ENCODE results near the gene TMEM245.
"Not testable (repeated sequence)": the region's sequence is repeated elsewhere in the genome, so short reads cannot be mapped to it uniquely, and the experiment has no call there.

The TMEM245 gene

DNA sequence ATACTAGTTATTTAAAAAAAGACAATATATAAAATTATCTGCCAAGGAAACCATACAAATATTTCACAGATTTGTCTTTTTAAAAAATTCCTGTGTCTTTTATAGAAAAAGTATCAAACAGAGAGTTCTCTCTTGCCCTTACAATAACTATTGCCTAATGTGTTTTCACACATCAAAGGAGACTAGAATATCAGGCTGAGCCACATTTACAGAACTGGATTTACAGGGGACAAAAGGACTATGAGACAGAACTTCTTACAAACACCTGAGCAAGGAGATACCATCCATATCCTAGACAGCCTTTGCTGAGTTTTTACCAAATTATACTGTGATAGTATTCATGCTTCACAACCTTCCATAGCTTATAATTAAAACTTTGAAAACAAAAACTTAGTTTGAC, 34.2 kb downstream of the TMEM245 start:
- TF ChIP-seq GATA1 (IDR thresholded peaks at IDR 0.05; ENCODE audit: low read depth, low read length) = no peak
- TF ChIP-seq POLR2A (IDR thresholded peaks at IDR 0.05; ENCODE audit: low read length) = no peak
- no peak for DNase-seq

DNA sequence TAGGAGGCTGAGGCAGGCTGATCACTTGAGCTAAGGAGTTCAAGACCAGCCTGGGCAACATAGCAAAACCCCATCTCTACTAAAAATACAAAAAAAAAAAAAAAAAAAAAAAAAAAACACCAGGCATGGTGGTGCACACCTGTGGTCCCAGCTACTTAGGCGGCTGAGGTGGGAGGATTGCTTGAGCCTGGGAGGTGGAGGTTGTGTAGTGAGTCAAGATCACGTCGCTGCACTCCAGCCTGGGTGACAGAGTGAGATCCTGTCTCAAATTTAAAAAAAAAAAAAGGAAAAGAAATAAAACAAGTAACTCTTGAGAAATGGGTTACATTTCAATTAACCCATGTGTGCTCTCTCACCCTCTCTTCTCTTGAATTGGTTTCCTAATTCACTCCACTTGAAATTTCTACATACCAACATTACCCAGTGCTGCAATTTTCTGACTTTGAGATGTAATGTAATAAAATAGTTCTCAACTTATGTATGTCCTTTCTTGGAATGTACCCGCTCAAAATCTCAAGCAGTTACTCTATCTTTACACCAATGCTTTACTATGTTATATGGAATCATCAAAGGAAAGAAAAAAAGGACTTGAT, 35.8 kb downstream of the TMEM245 start:
- no peak for TF ChIP-seq POLR2A (IDR thresholded peaks at IDR 0.05; ENCODE audit: low read length)
- no peak for TF ChIP-seq GATA1 (IDR thresholded peaks at IDR 0.05; ENCODE audit: low read depth, low read length)

DNA sequence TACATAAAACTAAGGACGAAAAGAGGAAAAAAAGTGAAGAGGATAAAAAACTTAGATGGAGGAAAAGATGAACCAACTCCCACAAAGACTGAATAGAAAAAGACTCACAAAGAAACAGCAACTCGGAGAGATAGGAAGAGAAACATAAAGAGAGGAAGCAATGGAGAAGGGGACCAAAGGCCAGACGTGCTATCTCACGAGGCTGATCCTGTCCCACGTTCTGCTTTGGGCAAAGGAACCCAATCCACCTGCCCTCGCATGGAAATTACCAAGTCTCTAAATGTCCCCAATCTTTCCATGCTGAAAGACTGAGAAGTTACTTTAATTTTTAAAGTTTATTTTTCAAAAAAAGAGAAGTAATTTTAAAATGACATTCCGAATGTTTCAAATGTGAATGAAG, 36.6 kb downstream of the TMEM245 start:
- DNase-seq = no peak
- TF ChIP-seq GATA1 (IDR thresholded peaks at IDR 0.05; ENCODE audit: low read depth, low read length) (no peak), POLR2A (IDR thresholded peaks at IDR 0.05; ENCODE audit: low read length) (no peak)

More for the DNA sequence above, 35.8 kb downstream of the TMEM245 start:
- DNase-seq = no peak

DNA sequence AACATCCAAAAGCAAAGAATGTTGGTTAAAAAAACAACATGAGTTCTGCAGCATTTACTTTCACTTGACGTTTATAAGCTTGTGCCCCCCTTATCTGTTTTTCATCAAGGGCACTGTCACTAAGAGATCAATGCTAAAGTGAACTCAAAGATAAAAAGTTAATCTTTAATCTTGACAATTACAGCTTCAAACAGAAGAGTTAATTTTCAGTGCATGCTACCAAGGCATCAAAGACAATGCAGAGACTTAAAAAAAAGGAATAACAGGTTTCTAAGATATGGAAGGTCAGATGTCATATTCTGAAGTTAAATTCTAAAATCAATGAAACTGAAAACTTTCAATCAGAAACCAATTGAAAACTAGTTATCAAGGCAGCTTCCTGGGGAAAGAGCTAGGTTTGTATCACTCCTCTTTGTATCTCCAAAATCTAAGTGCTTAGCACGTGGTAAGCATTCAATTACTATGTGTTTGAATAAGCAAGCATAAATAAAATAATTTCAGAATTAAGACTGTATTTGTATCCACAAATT, 37.6 kb downstream of the TMEM245 start:
- DNase-seq = no peak
- no peak for TF ChIP-seq POLR2A (IDR thresholded peaks at IDR 0.05; ENCODE audit: low read length)
- no peak for TF ChIP-seq GATA1 (IDR thresholded peaks at IDR 0.05; ENCODE audit: low read depth, low read length)

DNA sequence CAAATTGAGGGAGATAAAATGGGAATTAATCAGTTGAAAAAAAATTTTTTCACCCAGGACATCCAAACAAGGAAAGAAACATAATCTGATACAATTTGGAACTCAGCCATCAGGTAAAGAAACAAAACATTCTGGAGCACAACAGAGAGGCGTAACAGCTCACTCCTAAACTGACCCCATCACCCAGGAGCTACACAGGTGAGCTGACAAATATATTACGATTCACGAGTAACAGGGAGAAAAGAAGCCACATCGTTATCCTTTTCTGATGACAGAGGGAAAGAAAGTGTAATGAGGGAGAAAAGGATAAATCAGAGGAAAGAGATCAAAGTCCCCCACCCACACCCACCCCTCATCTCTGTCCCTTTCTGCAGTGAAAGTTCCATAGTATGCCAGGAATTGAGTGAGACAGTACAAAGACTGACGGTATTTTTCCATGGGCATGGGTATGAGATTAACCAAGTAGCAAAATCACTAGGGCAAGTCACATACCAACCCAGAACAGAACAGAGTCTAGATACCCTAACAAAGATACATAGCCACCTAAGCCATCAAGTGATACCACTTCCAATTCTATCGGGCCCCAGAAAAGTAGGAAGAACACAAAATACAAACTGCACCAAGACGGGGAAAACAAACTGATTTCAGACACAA, 45.4 kb downstream of the TMEM245 start:
- TF ChIP-seq POLR2A (IDR thresholded peaks at IDR 0.05; ENCODE audit: low read length) (no peak), GATA1 (IDR thresholded peaks at IDR 0.05; ENCODE audit: low read depth, low read length) (no peak)
- no peak for DNase-seq

DNA sequence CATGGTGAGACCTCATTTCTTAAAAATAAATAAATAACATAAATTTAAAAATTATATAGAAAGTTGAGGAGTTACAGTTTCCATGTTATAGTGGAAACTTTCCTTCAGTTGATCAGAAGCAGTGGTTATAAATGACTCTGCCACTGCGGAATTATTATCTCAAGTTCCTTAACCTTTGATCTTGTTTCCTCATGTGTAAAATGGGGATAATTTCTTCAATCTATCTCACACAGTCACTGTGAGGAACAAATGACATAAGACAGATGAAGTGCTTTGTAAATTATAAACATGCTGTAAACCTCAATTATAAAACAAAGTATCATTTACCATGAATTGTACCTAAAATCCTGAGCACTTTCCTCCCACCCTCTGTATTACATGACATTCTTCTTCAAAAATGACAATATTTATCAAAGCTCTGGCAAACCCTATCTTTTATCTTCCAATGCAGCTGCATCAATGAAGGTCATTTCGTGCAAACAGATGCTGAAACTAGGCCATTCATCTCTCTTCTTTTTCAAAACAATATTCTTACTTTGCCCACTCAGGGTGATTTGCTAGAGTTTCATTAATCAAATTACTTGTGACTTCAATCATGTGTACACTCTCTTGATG, 46.8 kb downstream of the TMEM245 start:
- DNase-seq = peak in 1 of 2 experiments; percentile 48
- TF ChIP-seq GATA1 (IDR thresholded peaks at IDR 0.05; ENCODE audit: low read depth, low read length) (no peak), POLR2A (IDR thresholded peaks at IDR 0.05; ENCODE audit: low read length) (no peak)

DNA sequence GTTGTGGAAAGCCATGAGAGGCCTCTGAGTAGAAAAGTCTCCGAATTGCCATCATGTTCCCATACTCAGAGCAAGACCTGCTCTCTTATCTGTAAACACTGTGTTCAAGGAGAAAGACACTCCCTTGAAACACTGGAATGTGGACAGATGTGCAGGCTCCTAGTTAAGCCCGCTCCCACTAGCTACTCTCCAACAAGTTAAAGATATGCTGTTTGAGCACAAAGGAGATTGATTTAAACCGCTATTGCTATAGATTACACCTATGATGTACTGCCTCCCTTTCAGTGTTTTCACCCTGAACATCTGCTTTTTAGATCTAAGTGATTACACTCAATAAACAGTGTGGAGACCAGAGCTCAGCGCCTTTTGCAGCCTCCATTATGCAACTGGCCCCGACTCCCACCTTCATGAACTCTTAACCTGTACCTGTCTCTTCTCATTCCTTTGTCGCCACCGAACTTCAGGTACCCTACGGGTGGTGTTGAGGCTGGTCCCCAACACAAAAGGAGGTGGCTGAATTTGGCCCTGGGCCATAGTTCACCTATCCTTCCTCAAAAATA, 47.5 kb downstream of the TMEM245 start:
- peak in 1 of 2 experiments; percentile 9 for DNase-seq
- TF ChIP-seq GATA1 (IDR thresholded peaks at IDR 0.05; ENCODE audit: low read depth, low read length) (no peak), POLR2A (IDR thresholded peaks at IDR 0.05; ENCODE audit: low read length) (no peak)

DNA sequence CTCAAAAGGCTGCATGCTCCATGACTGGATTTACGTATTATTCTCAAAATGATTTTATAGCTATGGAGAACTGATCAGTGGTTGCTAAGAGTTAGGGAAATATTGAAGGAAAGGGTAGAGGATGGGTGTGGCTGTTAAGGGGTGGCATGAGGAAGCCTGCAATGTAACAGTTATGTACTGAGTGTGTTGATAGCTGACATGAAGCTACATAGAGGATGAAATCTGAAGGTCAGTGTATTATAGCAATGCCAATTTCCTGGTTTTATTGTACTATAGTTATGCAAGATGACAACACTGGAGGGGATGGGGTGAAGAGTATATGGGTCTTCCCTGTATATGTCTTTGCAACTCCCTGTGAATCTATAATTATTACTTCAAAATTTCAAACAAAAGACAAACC, 51.0 kb downstream of the TMEM245 start:
- no peak for TF ChIP-seq GATA1 (IDR thresholded peaks at IDR 0.05; ENCODE audit: low read depth, low read length)
- no peak for TF ChIP-seq POLR2A (IDR thresholded peaks at IDR 0.05; ENCODE audit: low read length)
- no peak for DNase-seq

DNA sequence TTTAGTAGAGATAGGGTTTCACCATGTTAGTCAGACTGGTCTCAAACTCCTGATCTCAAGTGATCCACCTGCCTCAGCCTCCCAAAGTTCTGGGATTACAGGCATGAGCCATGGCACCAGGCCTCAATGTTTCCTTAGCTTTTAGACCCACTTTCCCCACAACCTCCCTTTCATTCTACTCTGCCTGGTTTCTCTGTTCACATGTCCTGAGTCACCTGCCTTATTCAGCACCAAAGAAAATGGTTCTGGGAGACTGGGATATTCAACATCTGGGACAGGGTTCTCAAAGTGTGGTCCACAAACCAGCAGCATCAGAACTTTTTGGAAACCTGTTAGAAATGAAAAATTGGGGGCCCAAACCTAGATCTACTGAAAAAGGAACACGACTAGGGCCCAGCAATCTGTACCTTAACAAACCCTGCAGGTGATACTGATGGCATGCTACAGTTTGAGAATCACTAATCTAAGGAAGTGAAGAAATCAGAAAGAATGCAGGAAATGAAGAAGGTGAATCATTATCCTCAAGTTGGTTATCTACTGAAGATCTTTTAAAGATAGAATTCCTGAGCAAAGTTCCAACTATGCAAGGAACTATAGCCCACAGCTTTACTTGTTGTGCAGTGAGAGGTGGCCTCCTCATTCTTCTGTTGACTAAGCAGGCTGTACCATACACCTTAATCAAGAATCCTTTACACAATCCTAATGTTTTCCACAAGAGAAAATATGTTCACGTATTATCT, 54.6 kb downstream of the TMEM245 start:
- no peak for DNase-seq
- no peak for TF ChIP-seq POLR2A (IDR thresholded peaks at IDR 0.05; ENCODE audit: low read length)
- no peak for TF ChIP-seq GATA1 (IDR thresholded peaks at IDR 0.05; ENCODE audit: low read depth, low read length)

DNA sequence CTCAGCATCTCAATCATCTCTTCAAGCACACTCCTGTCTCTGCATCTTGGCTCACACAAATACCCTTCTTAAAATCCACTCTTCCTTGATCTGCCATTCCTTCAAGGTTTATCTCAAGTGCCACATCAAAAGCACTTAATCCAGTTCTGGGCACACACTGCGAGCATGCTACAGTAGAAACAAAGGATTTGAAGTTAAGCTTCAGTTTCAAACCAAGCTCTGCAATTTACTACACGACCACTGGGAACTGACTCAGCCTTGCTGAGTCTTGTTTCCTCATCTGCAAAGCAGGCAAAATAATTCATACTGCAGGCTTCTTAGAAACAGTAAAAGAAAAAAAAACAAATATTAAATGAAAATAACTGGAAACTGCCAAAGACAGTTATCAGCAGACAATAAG, 56.0 kb downstream of the TMEM245 start:
- DNase-seq = no peak
- TF ChIP-seq POLR2A (IDR thresholded peaks at IDR 0.05; ENCODE audit: low read length) = no peak
- no peak for TF ChIP-seq GATA1 (IDR thresholded peaks at IDR 0.05; ENCODE audit: low read depth, low read length)

DNA sequence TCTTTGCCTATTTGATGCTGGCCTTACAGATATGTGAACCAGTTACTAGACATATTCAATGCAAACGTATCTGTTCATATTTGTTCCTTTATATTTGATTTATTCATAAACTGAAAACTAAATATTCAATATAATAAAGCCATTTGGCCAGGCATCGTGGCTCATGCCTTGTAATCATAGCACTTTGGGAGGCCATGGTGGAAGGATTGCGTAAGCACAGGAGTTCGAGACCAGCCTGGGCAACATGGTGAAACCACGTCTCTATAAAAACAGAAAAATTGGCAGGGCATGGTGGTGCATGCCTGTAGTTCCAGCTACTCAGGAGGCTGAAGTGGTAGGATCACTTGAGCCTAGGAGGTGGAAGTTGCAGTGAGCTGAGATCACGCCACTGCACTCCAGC, 57.2 kb downstream of the TMEM245 start:
- TF ChIP-seq GATA1 (IDR thresholded peaks at IDR 0.05; ENCODE audit: low read depth, low read length) (no peak), POLR2A (IDR thresholded peaks at IDR 0.05; ENCODE audit: low read length) (no peak)
- DNase-seq = no peak

DNA sequence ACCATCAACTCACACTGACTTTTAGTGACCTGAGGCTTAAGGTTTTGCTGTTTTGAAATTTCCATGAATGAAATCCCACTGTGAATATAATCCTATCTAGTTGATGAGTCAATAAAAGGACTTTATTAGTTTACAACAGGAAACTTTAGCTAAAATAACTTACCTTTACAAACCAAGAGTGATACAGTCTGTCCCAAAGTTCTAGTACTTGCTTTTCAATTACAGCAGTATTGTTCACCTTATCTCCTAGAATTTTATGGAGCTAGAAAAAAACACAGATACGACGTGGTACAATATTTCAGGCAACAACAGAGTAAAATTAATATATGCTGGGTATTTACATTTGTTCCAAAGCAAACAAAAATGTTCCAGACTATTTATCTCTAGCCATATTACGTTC, 59.6 kb downstream of the TMEM245 start:
- TF ChIP-seq GATA1 (IDR thresholded peaks at IDR 0.05; ENCODE audit: low read depth, low read length) = no peak
- no peak for TF ChIP-seq POLR2A (IDR thresholded peaks at IDR 0.05; ENCODE audit: low read length)
- DNase-seq = no peak

DNA sequence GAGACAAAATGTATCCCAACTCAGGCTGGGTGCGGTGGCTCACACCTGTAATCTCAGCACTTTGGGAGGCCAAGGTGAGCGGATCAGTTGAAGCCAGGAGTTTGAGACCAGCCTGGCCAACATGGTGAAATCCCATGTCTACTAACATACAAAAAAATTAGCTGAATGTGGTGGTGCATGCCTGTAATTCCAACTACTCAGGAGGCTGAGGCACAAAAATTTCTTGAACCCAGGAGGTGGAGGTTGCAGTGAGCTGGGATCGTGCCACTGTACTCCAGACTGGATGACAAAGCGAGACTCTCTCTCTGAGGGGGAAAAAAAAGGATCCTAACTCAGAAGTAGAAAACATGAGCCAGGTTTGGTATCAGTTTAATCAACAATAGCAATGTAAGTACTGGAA, 66.6 kb downstream of the TMEM245 start:
- DNase-seq = not testable (repeated sequence)

DNA sequence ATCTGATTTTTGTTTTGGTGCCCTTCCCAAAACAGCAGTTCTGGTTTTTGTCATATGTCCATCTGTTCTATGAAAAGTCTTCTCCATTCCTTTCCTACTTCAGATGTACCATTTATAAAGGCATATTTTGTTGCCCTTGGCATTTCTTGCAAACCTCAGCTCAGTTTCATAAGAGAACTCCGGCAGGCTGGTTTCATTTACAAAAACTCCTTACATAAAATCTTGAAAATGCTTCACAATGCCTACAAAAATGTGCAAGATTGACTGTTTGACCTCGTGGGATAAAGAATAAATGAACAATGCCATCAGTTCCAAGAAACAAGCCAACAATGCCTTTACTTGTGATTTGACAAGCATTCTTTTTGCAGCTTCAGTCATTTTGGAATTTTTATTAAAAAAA, 67.3 kb downstream of the TMEM245 start:
- no peak for DNase-seq
- TF ChIP-seq GATA1 (IDR thresholded peaks at IDR 0.05; ENCODE audit: low read depth, low read length) (no peak), POLR2A (IDR thresholded peaks at IDR 0.05; ENCODE audit: low read length) (no peak)
